ENCODE results near the gene NTF4. TPM values are rescaled to one million over a fixed set of nuclear protein-coding genes. Genes with fewer than 3 reads are reported as not detected.
"Not testable (repeated sequence)": the region's sequence is repeated elsewhere in the genome, so short reads cannot be mapped to it uniquely, and the experiment has no call there.

Gene NTF4
- total and polyA plus RNA-seq, 4 experiments from 2014 or later: not detected

DNA sequence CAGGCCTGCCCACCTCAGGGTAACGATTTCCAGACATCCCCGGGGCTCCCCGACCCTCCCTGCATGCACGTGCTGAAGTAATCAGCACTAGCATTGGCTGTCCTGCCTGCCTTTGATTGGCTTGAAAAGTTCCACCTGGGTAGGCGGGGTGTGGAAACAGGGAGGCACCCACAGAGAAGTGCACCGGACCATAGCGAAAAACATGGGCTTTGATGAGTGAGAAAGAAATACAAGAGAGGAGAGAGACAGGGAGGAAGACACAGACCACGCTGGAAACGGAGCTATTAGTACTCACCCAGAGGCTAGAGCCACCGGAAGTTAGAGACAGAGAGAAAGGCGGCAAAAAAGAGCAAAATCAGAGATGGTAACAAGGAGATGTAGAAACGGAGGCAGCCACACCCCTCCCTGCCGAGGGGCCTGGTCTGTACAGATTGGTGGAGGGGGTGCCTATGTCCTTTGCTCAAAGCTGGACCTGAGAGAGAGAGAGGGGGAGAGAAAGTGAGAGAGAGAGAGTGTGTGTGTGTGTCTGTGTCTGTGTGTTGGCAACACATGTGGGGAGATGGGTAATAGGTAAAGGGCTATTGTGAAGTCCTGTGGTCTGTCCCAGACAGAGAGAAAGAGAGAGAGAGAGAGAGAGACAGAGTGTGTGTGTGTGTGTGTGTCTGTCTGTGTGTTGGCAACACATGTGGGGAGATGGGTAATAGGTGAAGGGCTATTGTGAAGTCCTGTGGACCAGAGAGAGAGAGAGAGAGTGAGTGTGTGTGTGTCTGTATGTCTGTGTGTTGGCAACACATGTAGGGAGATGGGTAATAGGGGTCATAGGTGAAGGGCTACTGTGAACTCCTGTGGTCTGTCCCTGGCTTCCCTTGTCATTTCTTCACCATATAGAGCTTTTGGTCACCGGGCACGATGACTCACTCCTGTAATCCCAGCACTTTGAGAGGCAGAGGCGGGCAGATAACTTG, 43.4 kb downstream of the NTF4 start:
- CTCF ChIA-PET (ENCODE audit: partially characterized antibody): no interaction called here
- Mint-ChIP-seq H3K4me3 (peak overlapping the region in 4 of 8 donors; percentile 11 to 55 (median 32)), H3K4me1 (peaks cover 15 to 39% (median 25%) of the 10 kb centered on the region in 4 donors), H3K36me3 (peaks cover 0 to 2% of the 10 kb centered on the region in 2 donors), H3K27ac (peak overlapping the region in 2 of 7 donors; percentile 2 to 36), H3K27me3 (peaks cover 0 to 3% of the 10 kb centered on the region in 2 donors), H3K9me3 (no peaks in the 10 kb centered on the region)
- no peaks in the 10 kb centered on the region for H3K36me3 ChIP-seq (ENCODE audit: insufficient read depth, low read length)
- H3K27me3 ChIP-seq (ENCODE audit: insufficient read depth, low read length): no peaks in the 10 kb centered on the region
- POLR2A ChIA-PET (ENCODE audit: partially characterized antibody): no interaction called here
- H3K9me3 ChIP-seq (ENCODE audit: control insufficient read depth in 1 of 2, low read length in 2 of 2): no peaks in the 10 kb centered on the region
- H3K27ac ChIP-seq (ENCODE audit: low read depth, low read length): no peak overlapping the region
- no peak overlapping the region for H3K4me3 ChIP-seq (ENCODE audit: low read length in 2 of 2)
- intact Hi-C loops (cut with micrococcal nuclease): no loop called here
- no peak for DNase-seq
- peaks cover 24% of the 10 kb centered on the region for H3K4me1 ChIP-seq (ENCODE audit: insufficient read depth, low read length)

- Mint-ChIP-seq H3K9me3 (no peaks in the 10 kb centered on the region), H3K4me1 (peaks cover 15 to 39% (median 25%) of the 10 kb centered on the region in 4 donors), H3K36me3 (peaks cover 0 to 5% of the 10 kb centered on the region in 2 donors), H3K4me3 (peak overlapping the region in 4 of 8 donors; percentile 26 to 94 (median 62)), H3K27ac (peak overlapping the region in 1 of 7 donors; percentile 69), H3K27me3 (peaks cover 0 to 3% of the 10 kb centered on the region in 2 donors)
- no peaks in the 10 kb centered on the region for H3K27me3 ChIP-seq (ENCODE audit: insufficient read depth, low read length)
- CTCF ChIA-PET (ENCODE audit: partially characterized antibody): interaction anchor here (0.6 to 3.0 kb wide), 3 partner anchors 19 to 659 kb away, joined by 3 to 22 read pairs (median 4); no protein-coding TSS in a partner anchor
- no peak overlapping the region for H3K4me3 ChIP-seq (ENCODE audit: low read length in 2 of 2)
- H3K27ac ChIP-seq (ENCODE audit: low read depth, low read length): no peak overlapping the region
- intact Hi-C loops (cut with micrococcal nuclease): no loop called here
- no peaks in the 10 kb centered on the region for H3K36me3 ChIP-seq (ENCODE audit: insufficient read depth, low read length)
- POLR2A ChIA-PET (ENCODE audit: partially characterized antibody): interaction anchor here (0.9 to 1.1 kb wide), 2 partner anchors 36 to 50 kb away, joined by 3 read pairs; no protein-coding TSS in a partner anchor
- peaks cover 24% of the 10 kb centered on the region for H3K4me1 ChIP-seq (ENCODE audit: insufficient read depth, low read length)
- H3K9me3 ChIP-seq (ENCODE audit: control insufficient read depth in 1 of 2, low read length in 2 of 2): no peaks in the 10 kb centered on the region
- no peak for DNase-seq
Observed at GRCh38 chr19:49020342-49020741, 44.3 kb downstream of the NTF4 start.

GRCh38 chr19:49019242-49019932, 45.2 kb downstream of the NTF4 start:
- H3K27ac Mint-ChIP-seq: peak overlapping the region; percentile 32 to 91 (median 79)
- H3K9me3 Mint-ChIP-seq: no peaks in the 10 kb centered on the region
- H3K27me3 Mint-ChIP-seq: peaks cover 0 to 3% of the 10 kb centered on the region in 2 donors
- peak; percentile 49 to 66 (median 51) for DNase-seq
- no peaks in the 10 kb centered on the region for H3K27me3 ChIP-seq (ENCODE audit: insufficient read depth, low read length)
- CTCF ChIA-PET (ENCODE audit: partially characterized antibody): interaction anchor here (0.6 to 3.0 kb wide), 7 partner anchors 18 to 660 kb away, joined by 3 to 22 read pairs (median 3); partner anchors contain the start of genes GYS1 and RUVBL2
- H3K36me3 ChIP-seq (ENCODE audit: insufficient read depth, low read length): no peaks in the 10 kb centered on the region
- H3K4me3 ChIP-seq (ENCODE audit: low read length in 2 of 2): peak overlapping the region; percentile 47 to 73
- intact Hi-C loops (cut with micrococcal nuclease): loop anchor here (2.0 kb wide), 1 partner anchor 37 kb away; the partner anchor contains the start of gene CGB7
- H3K4me1 ChIP-seq (ENCODE audit: insufficient read depth, low read length): peaks cover 24% of the 10 kb centered on the region
- H3K36me3 Mint-ChIP-seq: peaks cover 0 to 9% of the 10 kb centered on the region in 2 donors
- H3K4me1 Mint-ChIP-seq: peaks cover 15 to 39% (median 25%) of the 10 kb centered on the region in 4 donors
- no peaks in the 10 kb centered on the region for H3K9me3 ChIP-seq (ENCODE audit: control insufficient read depth in 1 of 2, low read length in 2 of 2)
- POLR2A ChIA-PET (ENCODE audit: partially characterized antibody): interaction anchor here (0.9 to 3.4 kb wide), 5 partner anchors 9 to 50 kb away, joined by 3 to 33 read pairs (median 3); partner anchors contain the start of genes GYS1 and RUVBL2
- H3K27ac ChIP-seq (ENCODE audit: low read depth, low read length): no peak overlapping the region
- H3K4me3 Mint-ChIP-seq: peak overlapping the region; percentile 84 to 94 (median 90)

DNA sequence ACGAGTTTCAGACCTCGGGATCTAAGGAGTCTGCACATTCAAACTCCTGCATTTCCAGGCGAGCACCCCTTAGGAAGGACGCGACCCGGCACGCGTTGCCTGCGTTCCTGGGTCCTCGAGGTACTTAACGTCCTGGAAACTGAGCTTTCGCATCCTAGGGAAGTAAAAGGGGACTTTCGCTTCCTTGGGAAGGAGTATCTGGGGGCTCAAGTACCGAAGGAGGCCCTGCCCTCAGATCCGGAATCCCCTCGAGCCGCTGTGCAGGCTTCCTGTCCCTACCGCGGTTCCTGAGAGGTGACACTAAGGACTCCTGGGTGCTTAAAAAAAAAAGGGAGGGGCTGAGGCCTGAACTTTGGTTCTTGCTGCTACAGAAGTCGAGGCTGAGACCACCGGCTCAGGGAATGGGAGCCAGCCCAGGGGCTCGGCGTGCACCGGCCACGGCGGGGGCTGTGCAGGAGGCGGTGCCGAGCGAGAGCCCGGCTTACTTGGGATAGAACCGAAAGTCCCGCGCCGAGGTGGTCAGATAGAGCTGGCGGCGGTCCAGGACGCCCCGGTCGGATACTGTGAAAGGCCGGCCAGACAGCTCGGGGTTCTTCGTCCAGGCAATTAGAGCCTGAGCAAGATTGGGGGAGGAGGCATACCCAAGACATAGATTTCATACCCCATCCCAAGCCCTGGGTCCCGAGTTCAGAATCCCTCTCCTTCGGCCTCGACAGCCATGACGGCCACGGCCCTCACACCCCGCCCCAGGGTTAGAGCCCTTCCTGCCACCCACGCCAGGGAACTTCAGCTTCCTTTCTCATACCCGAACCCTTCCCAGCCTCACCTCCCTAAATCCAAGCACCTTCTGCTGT, 46.0 kb downstream of the NTF4 start:
- Mint-ChIP-seq H3K36me3 (peaks cover 0 to 17% of the 10 kb centered on the region in 2 donors), H3K4me3 (peak overlapping the region; percentile 84 to 94 (median 90)), H3K27ac (peak overlapping the region in 6 of 7 donors; percentile 48 to 91 (median 79)), H3K4me1 (peaks cover 15 to 39% (median 25%) of the 10 kb centered on the region in 4 donors)
- Histone ChIP-seq H3K27ac (ENCODE audit: low read depth, low read length) (peak overlapping the region; percentile 23), H3K4me1 (ENCODE audit: insufficient read depth, low read length) (peaks cover 24% of the 10 kb centered on the region), H3K4me3 (ENCODE audit: low read length in 2 of 2) (peak overlapping the region; percentile 47 to 73)
- DNase-seq: peak; percentile 19 to 50 (median 29)
- CTCF ChIA-PET (ENCODE audit: partially characterized antibody): interaction anchor here (0.9 to 3.0 kb wide), 9 partner anchors 15 to 223 kb away, joined by 3 to 22 read pairs (median 3); partner anchors contain the start of genes GYS1 and RUVBL2
- H3K27me3 Mint-ChIP-seq; H3K9me3 ChIP-seq (ENCODE audit: control insufficient read depth in 1 of 2, low read length in 2 of 2); H3K9me3 Mint-ChIP-seq; H3K36me3 ChIP-seq (ENCODE audit: insufficient read depth, low read length); H3K27me3 ChIP-seq (ENCODE audit: insufficient read depth, low read length): not testable (repeated sequence)
- intact Hi-C loops (cut with micrococcal nuclease): loop anchor here (1.0 to 2.0 kb wide), 2 partner anchors 25 to 38 kb away; partner anchors contain the start of genes CGB7, GYS1 and RUVBL2
- POLR2A ChIA-PET (ENCODE audit: partially characterized antibody): interaction anchor here (0.8 to 3.4 kb wide), 7 partner anchors 8 to 143 kb away, joined by 3 to 33 read pairs (median 7); partner anchors contain the start of genes GYS1, NUCB1 and RUVBL2

- Histone ChIP-seq H3K27ac (ENCODE audit: low read depth, low read length) (peak overlapping the region; percentile 23), H3K9me3 (ENCODE audit: control insufficient read depth in 1 of 2, low read length in 2 of 2) (no peaks in the 10 kb centered on the region), H3K4me3 (ENCODE audit: low read length in 2 of 2) (peak overlapping the region in 1 of 2 donors; percentile 73), H3K36me3 (ENCODE audit: insufficient read depth, low read length) (no peaks in the 10 kb centered on the region), H3K27me3 (ENCODE audit: insufficient read depth, low read length) (no peaks in the 10 kb centered on the region), H3K4me1 (ENCODE audit: insufficient read depth, low read length) (peaks cover 24% of the 10 kb centered on the region)
- POLR2A ChIA-PET (ENCODE audit: partially characterized antibody): interaction anchor here (0.8 to 3.4 kb wide), 7 partner anchors 8 to 143 kb away, joined by 3 to 33 read pairs (median 7); partner anchors contain the start of genes GYS1, NUCB1 and RUVBL2
- CTCF ChIA-PET (ENCODE audit: partially characterized antibody): interaction anchor here (0.6 to 3.0 kb wide), 8 partner anchors 14 to 798 kb away, joined by 3 to 22 read pairs (median 3); partner anchors contain the start of genes GYS1 and RUVBL2
- Mint-ChIP-seq H3K36me3 (peaks cover 0 to 18% of the 10 kb centered on the region in 2 donors), H3K4me3 (peak overlapping the region; percentile 84 to 94 (median 90)), H3K27me3 (peaks cover 0 to 3% of the 10 kb centered on the region in 2 donors), H3K4me1 (peaks cover 15 to 39% (median 25%) of the 10 kb centered on the region in 4 donors), H3K27ac (peak overlapping the region in 4 of 7 donors; percentile 13 to 55 (median 36)), H3K9me3 (no peaks in the 10 kb centered on the region)
- peak; percentile 62 to 76 (median 69) for DNase-seq
- intact Hi-C loops (cut with micrococcal nuclease): loop anchor here (1.0 to 2.0 kb wide), 2 partner anchors 25 to 39 kb away; partner anchors contain the start of genes CGB7, GYS1 and RUVBL2
Observed at GRCh38 chr19:49017666-49018351, 46.8 kb downstream of the NTF4 start.

All from CD4-positive, alpha-beta memory T cell (primary cell).